ENCODE results near the gene TRAF3IP3.

GRCh38 chr1:209829716-209830115 is 73.9 kb downstream of the TRAF3IP3 start:
- no peak for TF ChIP-seq CTCF (IDR thresholded peaks at IDR 0.05)
- TF ChIP-seq POLR2A (IDR thresholded peaks at IDR 0.05) = no peak
